HG03025 (cell line): ENCODE data around the gene PRSS50.
"Not testable (repeated sequence)": the region's sequence is repeated elsewhere in the genome, so short reads cannot be mapped to it uniquely, and the experiment has no call there.

ENCODE experiments used
- ATAC-seq: cut with Tn5 transposase; IDR thresholded peaks from one replicate; pipeline ENCODE4 v1.9.1; 2021; ENCODE audit warnings: mild to moderate bottlenecking, moderate library complexity; ENCODE audit not compliant: unreplicated experiment, low FRiP score

The PRSS50 gene

DNA sequence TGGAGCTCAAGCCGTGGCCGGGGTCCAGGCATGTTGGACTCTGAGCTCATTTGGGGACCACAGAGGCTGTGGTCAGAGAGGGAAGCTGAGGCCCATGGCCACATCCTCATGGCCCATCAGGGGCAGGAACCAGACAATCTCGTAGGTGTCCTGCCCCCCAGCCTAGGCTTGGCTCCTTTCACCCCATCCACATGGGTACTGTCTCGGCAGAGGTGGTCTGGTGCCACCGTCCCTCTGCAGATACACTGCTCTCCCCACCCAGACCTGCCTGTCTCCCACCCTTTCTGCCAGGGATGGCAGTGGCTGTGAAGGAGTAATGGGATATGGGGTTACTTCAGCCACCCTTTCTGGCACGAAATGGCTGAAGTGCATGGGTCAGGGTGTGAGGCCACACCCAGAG is 7.9 kb downstream of the PRSS50 start:
- no peak for ATAC-seq

DNA sequence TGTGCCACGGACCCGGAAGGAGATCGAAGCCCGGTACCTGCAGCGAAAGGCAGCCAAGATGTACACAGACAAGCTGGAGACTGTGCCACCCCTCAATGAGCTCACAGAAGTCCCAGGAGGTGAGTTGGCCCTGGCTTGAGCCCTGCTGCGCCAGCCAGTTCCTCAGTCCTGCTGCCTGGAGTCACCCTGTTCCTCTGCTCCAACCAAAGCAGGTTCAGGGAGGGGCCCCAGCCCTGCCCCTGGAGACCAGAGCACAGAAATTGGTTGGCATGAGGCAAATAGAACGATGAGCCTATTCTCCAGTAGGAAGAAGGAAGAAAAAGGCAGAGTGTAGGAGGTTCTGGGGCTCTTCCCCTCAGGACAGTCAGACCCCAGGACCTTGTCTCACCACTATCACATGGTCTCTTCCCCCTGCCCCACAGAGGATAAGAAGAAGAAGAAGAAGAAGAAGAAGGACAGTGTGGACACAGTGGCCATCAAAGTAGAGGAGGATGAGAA is 8.5 kb downstream of the PRSS50 start:
- ATAC-seq = no peak

DNA sequence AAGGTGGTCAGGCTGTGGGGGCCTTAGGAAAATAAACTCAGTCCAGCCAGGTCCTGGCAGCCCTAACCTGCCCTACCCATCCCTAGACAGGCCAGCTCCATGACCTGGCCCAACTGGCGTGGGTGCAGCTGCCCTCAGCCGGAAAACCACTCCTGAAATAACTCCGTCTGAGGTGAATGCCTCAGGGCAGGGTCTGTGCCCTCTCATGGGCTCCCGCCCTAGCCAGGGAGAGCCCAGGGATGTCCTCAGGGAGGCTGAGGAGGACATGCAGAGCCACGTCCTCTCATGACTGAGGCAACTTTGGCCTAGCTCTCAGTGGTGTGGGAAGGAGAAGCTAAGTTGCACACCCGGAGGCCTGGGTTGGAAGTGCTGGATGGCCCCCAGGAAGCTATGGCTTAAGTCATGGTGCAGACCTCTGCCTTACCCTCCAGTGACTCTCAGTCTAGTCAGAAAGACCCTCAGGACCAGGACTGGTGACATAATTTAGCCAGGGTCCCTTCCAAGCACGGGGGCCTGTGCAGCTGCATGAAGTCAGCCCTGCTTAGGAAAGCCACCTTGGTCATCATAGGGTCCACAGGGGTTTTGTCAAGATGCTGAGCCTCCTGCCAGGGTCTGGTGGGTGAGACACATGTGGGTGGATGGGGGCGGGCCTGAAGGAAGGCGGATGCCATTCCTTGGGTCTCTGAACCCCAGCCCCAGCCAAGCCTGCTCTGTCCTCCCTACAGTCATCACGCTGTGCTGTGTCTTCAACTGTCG is 9.1 kb downstream of the PRSS50 start:
- ATAC-seq = no peak

DNA sequence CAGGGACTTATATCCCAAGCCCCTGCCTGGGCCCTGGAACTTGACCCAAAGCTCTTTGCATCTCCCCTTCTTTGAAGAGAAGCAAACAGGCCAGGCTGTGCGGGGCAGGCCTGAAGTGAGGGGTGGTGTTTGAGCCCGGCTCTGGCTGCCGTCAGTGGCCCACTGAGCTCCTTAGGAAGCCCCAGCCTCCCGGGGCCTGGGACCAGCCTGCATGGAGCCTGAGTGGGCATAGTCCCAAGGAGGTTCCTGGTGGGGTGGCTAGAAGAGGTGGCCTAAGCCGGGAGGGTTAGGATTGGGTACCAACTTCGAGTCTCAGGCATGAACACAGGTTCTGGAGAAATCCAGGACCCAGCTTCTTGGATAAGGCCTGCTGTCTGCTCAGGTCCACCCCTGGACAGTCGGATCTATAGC is 10.1 kb downstream of the PRSS50 start:
- ATAC-seq = no peak

DNA sequence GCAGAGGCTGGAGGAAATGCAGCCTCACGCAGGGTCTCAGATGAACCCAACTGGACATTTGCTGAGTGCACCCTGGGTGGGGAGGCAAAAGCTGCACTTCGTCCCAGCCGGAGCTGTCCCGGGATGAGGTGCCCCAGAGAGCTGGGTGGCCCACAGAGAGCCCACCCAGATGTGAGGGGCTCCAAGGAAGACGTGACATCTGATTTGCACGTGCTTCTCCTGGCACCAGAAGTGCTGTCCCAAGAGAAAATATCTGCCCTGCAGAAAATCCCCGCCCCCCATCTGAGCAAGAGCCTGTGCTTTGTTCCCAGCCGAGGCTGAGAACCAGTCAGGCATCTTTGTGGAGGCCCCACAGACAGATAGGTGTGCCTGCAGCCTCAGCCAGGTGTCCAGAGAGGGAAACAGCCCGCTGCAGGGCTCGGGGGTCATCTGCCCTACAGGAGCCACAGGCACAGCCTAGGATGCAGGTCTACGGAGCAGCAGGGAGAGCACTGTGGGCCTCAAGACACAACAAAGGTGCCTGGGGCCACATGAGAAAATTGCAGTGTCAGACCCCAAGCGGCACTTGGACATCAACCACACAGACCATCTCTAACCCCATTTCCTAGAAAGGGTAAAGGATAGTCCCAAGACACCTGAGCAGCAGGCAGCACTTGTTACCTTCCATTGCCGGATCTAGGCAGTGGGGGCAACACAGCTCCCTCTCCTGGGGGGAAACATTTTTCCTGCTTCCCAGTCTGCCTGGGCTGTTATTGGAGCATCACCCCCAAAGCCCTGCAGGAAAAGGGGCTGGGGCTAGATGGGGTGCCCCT is 10.7 kb downstream of the PRSS50 start:
- ATAC-seq = no peak

DNA sequence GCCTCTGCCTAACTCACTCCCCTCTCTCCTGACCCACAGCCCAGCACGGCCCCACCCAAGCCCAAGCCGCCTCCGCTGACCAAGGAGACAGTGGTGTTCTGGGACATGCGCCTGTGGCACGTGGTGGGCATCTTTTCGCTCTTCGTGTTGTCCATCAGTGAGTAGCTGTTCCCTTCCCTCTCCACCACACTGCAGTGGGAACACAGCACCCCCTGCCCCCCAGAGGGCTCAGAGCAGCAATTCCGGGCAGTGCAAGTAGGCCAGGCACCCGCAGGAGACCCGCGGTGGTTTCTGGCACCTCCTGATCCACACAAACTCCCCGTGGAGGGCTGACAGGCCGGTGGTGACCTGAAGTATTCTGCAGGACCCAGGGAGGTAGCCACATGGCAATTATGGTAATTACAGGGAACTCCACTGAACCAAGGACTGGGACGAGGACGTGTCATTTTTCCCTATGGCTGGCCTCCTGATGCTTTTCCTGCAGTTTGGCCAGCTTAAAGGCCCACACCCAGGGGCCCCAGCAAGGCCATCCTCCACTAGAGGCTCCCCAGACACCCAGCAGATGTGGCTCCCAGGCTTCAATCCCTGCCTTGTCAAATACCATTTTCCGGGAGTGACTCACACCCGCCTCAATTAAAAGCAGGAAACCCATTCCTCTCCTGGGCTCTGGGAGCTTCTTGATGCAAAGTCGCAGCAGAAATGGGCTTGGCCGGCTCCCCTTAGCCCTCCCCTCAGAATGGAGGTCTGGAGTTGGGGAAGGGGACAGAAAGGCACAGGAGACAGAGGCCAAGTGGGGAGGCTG is 11.7 kb downstream of the PRSS50 start:
- ATAC-seq = no peak

DNA sequence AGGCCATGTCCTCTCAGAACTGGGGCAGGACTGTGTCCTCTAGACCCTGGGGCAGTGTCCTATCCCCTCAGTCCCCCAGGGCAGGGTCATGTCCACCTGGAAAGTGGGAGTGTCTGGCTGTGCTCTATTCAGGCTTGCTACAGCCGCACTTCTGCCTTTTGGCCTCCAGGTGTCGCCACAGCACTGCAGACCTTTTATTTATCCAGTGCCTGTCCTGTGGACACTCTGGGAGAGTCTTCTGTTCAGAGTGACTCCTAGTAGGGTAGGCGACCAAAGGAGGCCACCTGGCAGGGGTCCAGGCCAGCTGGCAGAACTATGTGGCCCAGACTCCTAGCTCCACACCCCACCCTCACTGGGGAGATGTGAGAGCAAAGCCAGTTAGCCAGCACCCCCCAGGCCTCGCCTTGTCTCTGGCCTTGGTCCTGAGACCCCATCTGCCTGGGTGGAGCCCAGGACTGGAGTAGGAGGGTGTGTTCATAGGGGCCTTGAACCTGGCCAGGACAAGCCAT is 12.6 kb downstream of the PRSS50 start:
- no peak for ATAC-seq

DNA sequence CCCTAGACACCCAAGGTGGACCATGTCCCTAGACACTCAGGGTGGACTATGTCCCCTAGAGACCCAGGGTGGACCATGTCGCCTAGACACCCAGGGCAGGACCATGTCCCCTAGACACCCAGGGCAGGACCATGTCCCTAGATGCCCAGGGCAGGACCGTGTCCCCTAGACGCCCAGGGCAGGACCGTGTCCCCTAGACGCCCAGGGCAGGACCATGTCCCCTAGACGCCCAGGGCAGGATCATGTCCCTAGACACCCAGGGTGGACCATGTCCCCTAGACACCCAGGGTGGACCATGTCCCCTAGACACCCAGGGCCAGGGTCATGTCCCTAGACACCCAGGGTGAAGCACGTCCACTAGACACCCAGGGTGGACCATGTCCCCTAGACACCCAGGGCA is 13.3 kb downstream of the PRSS50 start:
- ATAC-seq = not testable (repeated sequence)

DNA sequence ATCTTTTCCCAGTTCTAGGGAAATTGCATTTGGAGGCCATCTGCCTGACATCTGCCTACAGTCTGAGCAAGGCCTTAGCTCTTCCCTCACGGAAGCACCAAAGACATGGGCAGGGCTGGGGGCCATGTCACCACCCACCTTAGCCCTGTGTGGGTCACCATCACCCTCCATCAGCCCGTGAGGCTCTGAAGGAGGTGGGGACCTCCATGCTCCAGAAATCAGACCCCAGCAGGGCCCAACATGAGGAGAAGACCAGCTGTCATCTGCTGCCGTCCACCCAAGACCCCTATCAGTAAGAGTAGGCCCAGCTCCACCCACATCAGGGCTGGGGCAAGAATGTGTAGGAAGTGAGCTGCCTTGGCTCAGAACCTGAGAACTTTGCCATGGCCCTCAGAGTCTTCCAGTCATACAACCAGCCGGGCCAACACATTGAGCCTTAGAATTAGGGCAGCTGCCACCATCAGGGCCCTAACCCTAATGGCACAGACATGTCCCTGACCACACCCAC is 14.6 kb downstream of the PRSS50 start:
- ATAC-seq = no peak

DNA sequence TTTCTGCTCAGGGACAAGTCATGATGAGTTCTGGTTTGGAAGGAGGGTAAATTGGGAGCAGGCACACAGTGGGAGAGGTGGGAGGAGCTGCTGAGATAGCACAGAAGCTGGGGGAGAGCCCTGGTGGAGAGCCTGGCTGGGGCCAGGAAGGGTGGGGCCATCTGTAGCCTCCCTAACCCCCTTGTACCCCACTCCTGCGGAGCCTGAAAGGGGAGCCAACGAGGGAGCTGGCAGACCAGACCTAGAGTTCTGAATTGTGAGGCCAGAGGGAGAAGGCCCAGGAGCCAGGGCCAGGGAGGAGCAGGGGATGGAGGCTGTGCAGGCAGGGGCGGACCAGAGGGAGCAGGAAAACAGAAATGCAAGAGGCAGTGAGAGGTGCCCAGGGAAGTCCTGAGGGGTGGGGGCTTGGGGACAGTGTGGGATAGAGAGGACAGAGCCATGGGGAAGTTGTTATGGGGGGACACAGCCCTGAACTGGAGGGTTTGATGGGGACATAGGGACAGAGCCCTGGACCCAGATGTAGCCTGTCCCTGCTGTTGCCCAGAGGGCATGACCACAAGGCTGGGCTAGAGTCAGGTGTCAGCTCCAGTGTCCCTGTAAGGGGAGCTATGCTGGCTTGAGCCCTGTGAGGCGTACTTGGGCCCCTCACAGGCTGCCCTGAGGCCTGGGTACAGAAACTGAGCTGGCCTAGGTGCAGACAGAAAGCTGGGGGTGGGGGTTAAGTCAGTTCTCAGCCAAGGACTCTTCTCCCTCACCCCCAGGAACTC is 15.2 kb downstream of the PRSS50 start:
- ATAC-seq = no peak

DNA sequence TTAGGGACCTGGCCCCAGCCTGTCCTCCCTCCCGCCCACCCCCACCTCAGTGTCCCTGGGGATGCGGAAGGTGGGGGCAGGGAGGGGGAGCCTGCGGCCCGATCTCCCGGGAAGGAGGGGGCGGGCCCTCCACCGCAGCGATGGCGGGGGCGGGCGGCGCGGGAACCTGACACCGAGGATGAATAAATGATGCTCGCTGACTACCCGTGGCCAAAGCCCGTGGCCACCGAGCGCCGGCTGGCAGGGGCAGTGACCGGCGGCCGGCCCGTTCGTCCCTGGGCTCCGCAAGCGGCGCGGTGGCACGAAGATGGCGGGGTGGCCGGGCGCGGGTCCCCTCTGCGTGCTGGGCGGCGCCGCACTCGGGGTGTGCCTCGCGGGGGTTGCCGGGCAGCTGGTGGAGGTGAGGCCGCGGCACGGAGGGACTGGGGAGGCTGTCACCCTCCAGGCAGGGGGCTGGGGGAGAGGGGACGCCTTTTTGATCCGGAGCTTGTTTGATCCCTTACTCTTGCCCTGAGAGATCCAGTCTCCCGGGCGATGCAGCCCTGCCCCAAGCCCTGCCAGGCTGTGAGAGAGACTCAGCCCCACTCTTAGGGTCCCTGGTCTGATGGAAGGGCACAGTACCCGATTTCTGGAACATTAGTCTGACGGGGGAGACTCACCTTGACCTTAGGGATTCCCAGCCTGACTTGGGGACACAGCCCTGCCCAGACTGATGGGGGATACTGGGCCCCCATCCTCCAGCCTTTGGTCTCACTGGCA is 16.3 kb downstream of the PRSS50 start, which contains the start of gene TMIE:
TMIE (plus strand) TSS at position 212 of the 759 bp plus-strand sequence; CDS start at position 308, 96 bp downstream.
- ATAC-seq = no peak

DNA sequence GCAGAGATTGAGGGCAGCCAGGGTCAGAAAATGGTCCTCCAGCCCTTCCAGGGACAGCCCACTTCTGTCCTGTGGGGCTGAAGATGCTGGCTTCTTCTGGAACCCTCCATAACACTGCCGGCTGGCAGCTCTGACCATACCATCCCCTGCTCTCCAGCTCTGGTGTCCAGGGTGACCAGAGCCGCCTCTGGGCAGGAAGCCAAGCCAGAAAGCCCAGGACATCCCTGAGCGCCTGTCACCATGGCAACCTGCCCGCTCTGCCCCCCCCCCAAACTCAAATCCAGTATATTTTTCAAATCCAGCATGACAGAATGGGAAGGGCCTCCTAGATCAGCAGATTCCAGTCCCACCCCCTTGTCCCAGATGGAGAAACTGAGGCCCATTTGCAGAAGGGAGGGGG is 16.9 kb downstream of the PRSS50 start:
- ATAC-seq = no peak

DNA sequence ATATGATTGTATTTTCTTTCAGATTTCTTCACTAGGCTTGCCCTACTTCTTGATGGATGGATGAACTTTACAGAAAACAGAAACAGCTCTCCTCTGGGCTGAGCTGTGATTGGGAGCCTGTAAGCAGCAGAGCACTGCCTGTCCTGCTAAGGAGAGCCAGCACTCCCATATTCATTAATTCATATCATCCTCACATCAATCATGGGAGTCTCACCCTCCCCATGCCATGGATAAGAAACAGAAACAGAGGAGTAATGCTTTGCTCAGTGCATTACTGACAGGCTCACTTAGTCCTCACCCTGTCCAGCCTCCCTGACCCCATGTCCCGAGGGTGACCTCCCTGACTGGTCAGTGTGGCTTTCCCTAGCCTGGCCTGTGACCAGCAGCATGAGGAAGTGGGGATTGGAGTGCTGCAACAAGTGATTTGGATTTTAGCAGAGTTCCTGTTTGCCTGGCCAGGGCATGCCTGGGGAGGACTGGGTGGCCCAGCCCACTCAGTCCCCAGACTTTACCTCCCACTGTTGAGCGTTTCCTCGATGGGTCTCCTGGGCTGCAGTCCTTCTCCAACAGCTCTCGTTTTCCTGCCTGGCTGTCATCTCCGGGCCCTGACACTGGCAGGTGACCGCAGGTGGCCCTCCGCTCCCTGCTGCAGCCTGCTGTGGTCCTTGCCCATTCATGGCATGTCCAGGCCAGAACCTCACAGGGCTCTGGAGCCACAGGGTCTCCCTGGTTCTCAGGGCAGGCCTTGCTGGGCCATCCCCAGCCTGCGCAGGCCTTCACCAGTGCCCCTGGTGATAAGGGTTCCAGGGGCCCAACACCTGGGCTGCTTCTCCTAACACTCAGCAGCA is 17.8 kb downstream of the PRSS50 start:
- no peak for ATAC-seq

DNA sequence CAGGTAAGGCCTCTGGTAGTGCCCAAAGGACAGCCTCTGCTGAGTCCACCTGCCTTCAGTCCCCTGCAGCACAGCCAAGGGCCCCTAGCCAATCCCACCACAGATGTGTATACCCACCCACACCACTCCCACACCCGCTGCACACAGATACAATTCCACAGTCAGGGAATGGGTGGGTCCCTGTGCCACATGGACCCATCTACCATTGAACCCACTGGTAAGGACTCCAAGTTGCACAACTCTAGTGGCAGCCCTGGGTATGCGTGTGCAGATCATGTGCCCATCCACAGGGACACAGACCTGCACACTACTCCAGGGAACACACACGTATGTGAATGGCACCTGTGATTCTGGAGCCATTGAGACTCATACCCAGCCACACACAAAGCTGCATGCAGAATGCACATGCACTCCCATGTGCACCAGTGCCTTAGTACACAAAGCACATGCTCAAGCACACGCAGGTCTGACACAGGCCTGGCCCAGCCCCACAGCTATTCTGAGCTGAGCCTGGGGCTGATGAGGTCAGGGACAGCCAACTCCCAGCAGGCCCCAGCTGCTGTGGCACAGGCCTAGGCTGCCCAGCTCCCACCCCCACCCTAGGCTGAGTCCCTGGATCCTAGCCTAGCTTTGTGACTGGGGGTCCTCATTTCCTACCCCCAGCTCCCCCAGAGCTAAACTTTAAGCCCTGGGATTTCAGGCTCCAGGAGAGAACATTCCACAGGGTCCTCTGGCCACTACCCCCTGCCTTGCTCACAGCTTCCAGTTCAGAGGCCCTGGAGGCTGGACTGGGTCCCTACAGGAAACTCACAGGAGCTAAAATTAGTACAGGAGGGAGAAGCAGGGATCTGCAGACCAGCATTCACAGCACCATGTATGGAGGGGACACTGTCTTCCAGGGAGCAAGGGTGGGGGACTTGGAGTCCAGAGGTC is 21.4 kb downstream of the PRSS50 start:
- no peak for ATAC-seq

DNA sequence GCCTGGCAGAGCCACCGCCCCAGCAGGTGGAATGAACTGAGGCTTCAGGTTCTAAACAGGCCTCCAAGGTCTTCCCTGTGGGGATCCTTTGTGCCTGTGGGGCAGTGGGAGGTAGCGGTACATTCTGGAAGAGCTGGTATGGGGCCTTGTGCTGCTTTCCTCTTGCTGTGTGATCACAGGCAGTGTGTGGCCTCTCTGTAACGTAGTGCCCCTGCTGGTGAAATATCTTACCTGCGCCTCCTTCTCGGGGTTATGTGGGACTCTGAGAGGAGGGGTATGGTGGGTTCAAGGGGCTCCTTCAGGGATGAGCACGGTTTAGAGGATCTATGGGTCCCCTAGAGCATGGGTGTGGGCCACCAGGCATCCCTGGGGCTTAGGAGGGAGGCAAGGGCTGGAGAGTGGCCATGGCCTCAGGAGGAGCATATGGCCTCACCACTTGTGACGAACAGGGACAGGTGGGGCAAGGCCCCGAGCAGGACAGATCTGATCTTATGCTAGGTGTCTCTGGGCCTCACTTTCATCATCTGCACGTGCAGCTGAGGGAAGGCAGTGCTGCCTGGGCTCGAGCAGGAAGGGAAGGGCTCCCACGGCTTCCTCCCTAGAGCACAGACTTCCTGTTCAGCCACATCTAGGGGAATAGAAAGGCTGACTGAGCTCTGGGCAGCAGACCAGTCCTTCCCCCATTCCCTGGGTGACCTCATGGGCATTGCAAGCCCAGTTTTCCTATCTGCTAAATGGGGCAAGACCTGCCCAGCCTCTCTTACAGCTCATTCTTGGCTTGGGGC is 22.3 kb downstream of the PRSS50 start:
- no peak for ATAC-seq

DNA sequence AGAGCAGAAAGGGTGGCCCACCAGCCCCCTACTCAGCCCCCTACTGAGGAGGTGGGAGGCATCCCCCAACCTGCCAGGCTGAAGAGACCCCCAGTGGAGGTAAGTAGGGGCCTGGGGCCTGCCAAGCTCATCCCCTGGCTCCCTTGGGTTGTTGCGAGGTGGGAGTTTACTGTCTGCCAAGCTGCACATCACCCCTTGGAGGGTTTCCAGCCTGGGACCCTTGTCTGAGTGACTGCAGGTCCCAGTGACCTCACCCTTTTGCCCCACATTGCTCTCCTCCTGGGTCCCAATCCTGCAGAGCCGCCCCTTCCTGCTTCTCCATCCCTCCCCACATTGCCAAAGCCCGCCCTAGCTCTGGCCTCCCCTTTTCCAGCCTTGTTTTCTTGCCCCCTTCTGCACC is 23.1 kb downstream of the PRSS50 start:
- no peak for ATAC-seq
